Panc1 (cell line): ENCODE measurements around the gene MEI4. TPM values are rescaled to one million over a fixed set of nuclear protein-coding genes. Genes with fewer than 3 reads are reported as not detected.
"Not testable (repeated sequence)": the region's sequence is repeated elsewhere in the genome, so short reads cannot be mapped to it uniquely, and the experiment has no call there.

ENCODE experiments used
- ATAC-seq: fragments of 200-7000 bp; cut with Tn5 transposase; 2 replicates; pipeline ENCODE4 v1.9.1; 2020; ENCODE audit warnings: mild to moderate bottlenecking, moderate library complexity
- BruUV-seq: library from RNA; stranded (reverse); fragments of 400-500 nt; replicated peaks from 2 replicates; lab custom pipeline; 2021; lab: Mats Ljungman, UMichigan
- CTCF ChIA-PET: fragments of 300-600 bp; sonication (Branson Sonifier 250); formaldehyde crosslinking; loops from one replicate; lab custom pipeline; 2022; ENCODE audit warnings: antibody characterized with exemption; lab: Charles Lee
- POLR2A ChIA-PET: fragments of 300-600 bp; sonication (Branson Sonifier 250); formaldehyde crosslinking; loops from one replicate; lab custom pipeline; 2022; ENCODE audit warnings: antibody characterized with exemption; lab: Charles Lee
- DNase-seq: peaks from one replicate; pipeline ENCODE4 v3.0.0-alpha.2; 2010; ENCODE audit warnings: low read depth, low spot score
- H3K27ac ChIP-seq: 2 replicates; pipeline ENCODE4 v1.5.1; 2011; ENCODE audit warnings: mild to moderate bottlenecking, low read length, inconsistent platforms
- H3K27me3 ChIP-seq: fragments of 200-500 bp; sonication (Bioruptor generic); 2 replicates; pipeline ENCODE4 v1.6.0; 2014; ENCODE audit warnings: low read length, inconsistent platforms; ENCODE audit not compliant: control insufficient read depth, insufficient read depth
- H3K36me3 ChIP-seq: fragments of 200-500 bp; sonication (Bioruptor generic); 2 replicates; pipeline ENCODE4 v1.5.1; 2014; ENCODE audit warnings: inconsistent platforms, mild to moderate bottlenecking, low read length, moderate library complexity; ENCODE audit not compliant: control insufficient read depth, insufficient read depth
- H3K4me1 ChIP-seq: 2 replicates; pipeline ENCODE4 v1.5.1; 2011; ENCODE audit warnings: inconsistent platforms, mild to moderate bottlenecking, low read length, moderate library complexity; ENCODE audit not compliant: control insufficient read depth, insufficient read depth
- H3K4me3 ChIP-seq, 2 experiments: 2 replicates each; pipeline ENCODE4 v1.5.1; 2011 to 2012; ENCODE audit warnings: low read depth in 2 of 2, low read length in 2 of 2, mild to moderate bottlenecking in 2 of 2, inconsistent platforms in 1 of 2, moderate library complexity in 1 of 2
- H3K9me3 ChIP-seq: fragments of 200-500 bp; sonication (Bioruptor generic); 2 replicates; pipeline ENCODE4 v1.5.1; 2014; ENCODE audit warnings: low read depth, mild to moderate bottlenecking, inconsistent platforms, low read length, moderate library complexity; ENCODE audit not compliant: control insufficient read depth, insufficient read depth
- POLR2AphosphoS5 ChIP-seq: IDR thresholded peaks from 2 replicates; pipeline ENCODE4 v1.6.1; 2012; ENCODE audit warnings: mild to moderate bottlenecking, low read depth, low read length, moderate library complexity
- SIN3A ChIP-seq: IDR thresholded peaks from 2 replicates; pipeline ENCODE4 v1.6.1; 2012; ENCODE audit warnings: low read depth, mild to moderate bottlenecking, low read length, moderate library complexity, borderline replicate concordance; ENCODE audit not compliant: insufficient read depth
- TCF7L2 ChIP-seq: IDR thresholded peaks from 2 replicates; pipeline ENCODE4 v1.6.1; 2011; ENCODE audit warnings: mild to moderate bottlenecking, low read depth, low read length, inconsistent platforms
- in situ Hi-C: cut with HindIII; loops from 2 replicates; pipeline ENCODE4 v1.10.0; 2016; ENCODE audit warnings: low sequenced_read_pairs, low pct_unique_long_range_greater_than_20kb
- intact Hi-C: fragments of 100-400 bp; cut with micrococcal nuclease; formaldehyde crosslinking; loops from one replicate; pipeline ENCODE4 v1.10.0; 2022; ENCODE audit not compliant: unreplicated experiment
- total RNA-seq: library from RNA; stranded (reverse); gene quantifications from one replicate; pipeline ENCODE4 v1.2.1, GENCODE V29; 2021; ENCODE audit not compliant: unreplicated experiment
- TF ChIP-seq, protein P1 (sequence below): fragments of 450-650 bp; IDR thresholded peaks from 2 replicates; pipeline ENCODE4 v1.5.1; 2017; ENCODE audit warnings: mild to moderate bottlenecking
- TF ChIP-seq, protein P2 (sequence below), 2 experiments: IDR thresholded peaks; 2 replicates each; pipeline ENCODE4 v1.6.1; 2011 to 2012; ENCODE audit warnings: low read depth in 2 of 2, control low read depth in 1 of 2, low read length in 1 of 2, mild to moderate bottlenecking in 1 of 2, moderate library complexity in 1 of 2; ENCODE audit not compliant: insufficient read depth in 1 of 2

MEI4 gene
- total RNA-seq, 1 experiment from 2014 or later, result 0.05 TPM

DNA sequence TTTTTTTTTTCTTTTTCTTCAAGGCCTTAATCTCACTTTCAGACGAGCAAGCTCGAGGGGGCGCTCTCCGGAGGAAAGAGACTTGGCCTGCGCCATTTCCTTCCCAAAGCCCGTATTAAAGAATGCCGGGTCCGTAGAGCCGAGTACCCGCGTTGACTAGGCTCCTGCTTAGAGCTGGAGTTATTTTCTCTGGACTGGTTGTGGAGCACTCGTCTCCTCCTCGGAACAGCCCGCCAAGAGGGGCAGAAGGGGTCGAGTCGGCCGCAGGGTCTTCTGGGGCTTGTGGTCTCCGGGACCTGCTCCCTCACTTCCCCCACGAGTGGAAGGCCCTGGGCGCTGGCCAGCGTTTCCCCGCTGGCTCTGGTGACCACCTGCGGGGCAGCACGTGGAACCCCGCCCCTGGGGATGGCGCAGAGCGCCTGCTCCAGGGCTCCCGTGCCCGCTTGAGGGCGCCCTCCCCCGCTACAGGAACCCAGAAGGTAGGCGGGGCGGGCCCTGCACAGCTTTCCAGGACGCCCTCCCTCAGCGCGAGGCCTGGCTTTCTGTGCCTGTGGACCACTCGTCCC, 2.7 kb upstream of the MEI4 start:
- Histone ChIP-seq H3K27me3 (no peaks in the 10 kb centered on the region), H3K4me1 (peaks cover 6% of the 10 kb centered on the region; the same call in 1 of the 2 replicates), H3K36me3 (no peaks in the 10 kb centered on the region), H3K9me3 (no peaks in the 10 kb centered on the region), H3K27ac (peak overlapping the region; percentile 57), H3K4me3 (peak overlapping the region; percentile 48 to 60)
- in situ Hi-C loops (no loop called here), intact Hi-C loops (no loop called here)
- BruUV-seq, result no TSS peak
- peak; percentile 100 for ATAC-seq
- TF ChIP-seq POLR2AphosphoS5, result no peak
- no peak for TF ChIP-seq SIN3A
- TF ChIP-seq, protein P1, sequence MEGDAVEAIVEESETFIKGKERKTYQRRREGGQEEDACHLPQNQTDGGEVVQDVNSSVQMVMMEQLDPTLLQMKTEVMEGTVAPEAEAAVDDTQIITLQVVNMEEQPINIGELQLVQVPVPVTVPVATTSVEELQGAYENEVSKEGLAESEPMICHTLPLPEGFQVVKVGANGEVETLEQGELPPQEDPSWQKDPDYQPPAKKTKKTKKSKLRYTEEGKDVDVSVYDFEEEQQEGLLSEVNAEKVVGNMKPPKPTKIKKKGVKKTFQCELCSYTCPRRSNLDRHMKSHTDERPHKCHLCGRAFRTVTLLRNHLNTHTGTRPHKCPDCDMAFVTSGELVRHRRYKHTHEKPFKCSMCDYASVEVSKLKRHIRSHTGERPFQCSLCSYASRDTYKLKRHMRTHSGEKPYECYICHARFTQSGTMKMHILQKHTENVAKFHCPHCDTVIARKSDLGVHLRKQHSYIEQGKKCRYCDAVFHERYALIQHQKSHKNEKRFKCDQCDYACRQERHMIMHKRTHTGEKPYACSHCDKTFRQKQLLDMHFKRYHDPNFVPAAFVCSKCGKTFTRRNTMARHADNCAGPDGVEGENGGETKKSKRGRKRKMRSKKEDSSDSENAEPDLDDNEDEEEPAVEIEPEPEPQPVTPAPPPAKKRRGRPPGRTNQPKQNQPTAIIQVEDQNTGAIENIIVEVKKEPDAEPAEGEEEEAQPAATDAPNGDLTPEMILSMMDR, result peak; percentile 87
- TF ChIP-seq, protein P2, sequence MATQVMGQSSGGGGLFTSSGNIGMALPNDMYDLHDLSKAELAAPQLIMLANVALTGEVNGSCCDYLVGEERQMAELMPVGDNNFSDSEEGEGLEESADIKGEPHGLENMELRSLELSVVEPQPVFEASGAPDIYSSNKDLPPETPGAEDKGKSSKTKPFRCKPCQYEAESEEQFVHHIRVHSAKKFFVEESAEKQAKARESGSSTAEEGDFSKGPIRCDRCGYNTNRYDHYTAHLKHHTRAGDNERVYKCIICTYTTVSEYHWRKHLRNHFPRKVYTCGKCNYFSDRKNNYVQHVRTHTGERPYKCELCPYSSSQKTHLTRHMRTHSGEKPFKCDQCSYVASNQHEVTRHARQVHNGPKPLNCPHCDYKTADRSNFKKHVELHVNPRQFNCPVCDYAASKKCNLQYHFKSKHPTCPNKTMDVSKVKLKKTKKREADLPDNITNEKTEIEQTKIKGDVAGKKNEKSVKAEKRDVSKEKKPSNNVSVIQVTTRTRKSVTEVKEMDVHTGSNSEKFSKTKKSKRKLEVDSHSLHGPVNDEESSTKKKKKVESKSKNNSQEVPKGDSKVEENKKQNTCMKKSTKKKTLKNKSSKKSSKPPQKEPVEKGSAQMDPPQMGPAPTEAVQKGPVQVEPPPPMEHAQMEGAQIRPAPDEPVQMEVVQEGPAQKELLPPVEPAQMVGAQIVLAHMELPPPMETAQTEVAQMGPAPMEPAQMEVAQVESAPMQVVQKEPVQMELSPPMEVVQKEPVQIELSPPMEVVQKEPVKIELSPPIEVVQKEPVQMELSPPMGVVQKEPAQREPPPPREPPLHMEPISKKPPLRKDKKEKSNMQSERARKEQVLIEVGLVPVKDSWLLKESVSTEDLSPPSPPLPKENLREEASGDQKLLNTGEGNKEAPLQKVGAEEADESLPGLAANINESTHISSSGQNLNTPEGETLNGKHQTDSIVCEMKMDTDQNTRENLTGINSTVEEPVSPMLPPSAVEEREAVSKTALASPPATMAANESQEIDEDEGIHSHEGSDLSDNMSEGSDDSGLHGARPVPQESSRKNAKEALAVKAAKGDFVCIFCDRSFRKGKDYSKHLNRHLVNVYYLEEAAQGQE (IDR thresholded peaks at IDR 0.05; ENCODE audit: insufficient read depth in 1 of 2, low read depth in 2 of 2, low read length in 1 of 2), result no peak
- ChIA-PET POLR2A (no interaction called here), CTCF (interaction anchor here (1.0 to 1.1 kb wide), 2 partner anchors 9 to 1160 kb away, joined by 3 read pairs; no protein-coding TSS in a partner anchor)
- peak; percentile 4 for DNase-seq

DNA sequence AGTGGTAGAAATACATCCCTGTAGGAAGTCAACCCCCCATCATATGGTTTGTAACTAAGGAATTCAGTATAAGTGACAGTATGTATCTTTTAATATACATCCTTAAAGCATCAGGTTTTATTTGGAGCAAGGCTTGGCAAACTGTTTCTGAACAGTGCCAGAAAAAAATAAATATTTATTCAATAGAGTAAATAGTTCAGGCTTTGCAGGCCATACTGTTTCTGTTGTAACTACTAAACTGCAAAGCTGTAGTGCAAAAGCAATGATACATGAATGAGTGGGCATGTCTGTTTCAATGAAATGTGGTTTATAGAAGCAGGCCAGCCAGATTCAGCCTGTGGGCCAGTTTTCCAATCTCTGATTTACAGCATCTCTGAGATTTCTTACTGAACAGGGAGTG, 977 bp downstream of the MEI4 start:
- intact Hi-C loops (no loop called here), in situ Hi-C loops (no loop called here)
- no TSS peak for BruUV-seq
- no peak for ATAC-seq
- peaks cover 6% of the 10 kb centered on the region; the same call in 1 of the 2 replicates for H3K4me1 ChIP-seq
- no peak for DNase-seq
- no peak overlapping the region for H3K27ac ChIP-seq
- H3K9me3 ChIP-seq, result no peaks in the 10 kb centered on the region
- H3K27me3 ChIP-seq, result no peaks in the 10 kb centered on the region; the same call in 1 of the 2 replicates
- H3K4me3 ChIP-seq, result no peak overlapping the region
- TF ChIP-seq, protein P1, result no peak
- TF ChIP-seq POLR2AphosphoS5, result no peak
- TF ChIP-seq TCF7L2, result no peak
- TF ChIP-seq, protein P2 (IDR thresholded peaks at IDR 0.05; ENCODE audit: insufficient read depth in 1 of 2, low read depth in 2 of 2, low read length in 1 of 2), result no peak
- TF ChIP-seq SIN3A, result no peak
- CTCF ChIA-PET, result no interaction called here
- POLR2A ChIA-PET, result no interaction called here
- no peaks in the 10 kb centered on the region for H3K36me3 ChIP-seq

DNA sequence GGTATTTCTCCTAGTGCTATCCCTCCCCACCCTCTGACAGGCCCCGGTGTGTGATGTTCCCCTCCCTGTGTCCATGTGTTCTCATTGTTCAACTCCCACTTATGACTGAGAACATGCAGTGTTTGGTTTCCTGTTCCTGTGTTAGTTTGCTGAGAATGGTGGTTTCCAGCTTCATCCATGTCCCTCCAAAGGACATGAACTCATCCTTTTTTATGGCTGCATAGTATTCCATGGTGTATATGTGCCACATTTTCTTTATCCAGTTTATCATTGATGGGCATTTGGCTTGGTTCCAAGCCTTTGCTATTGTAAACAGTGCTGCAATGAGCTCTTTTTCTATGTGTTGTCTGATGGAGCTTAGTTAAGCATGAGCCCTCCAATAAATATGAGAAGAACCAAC, 2.2 kb downstream of the MEI4 start:
- intact Hi-C loops, H3K4me3 ChIP-seq, H3K9me3 ChIP-seq, H3K27ac ChIP-seq, ATAC-seq, H3K36me3 ChIP-seq, H3K4me1 ChIP-seq, in situ Hi-C loops, DNase-seq, H3K27me3 ChIP-seq, CTCF ChIA-PET, POLR2A ChIA-PET, BruUV-seq: not testable (repeated sequence)
